VCaP (cell line): ENCODE measurements around the gene COL4A2.

Source experiments
- H3K27ac ChIP-seq: fragments of 450-650 bp; 2 replicates; pipeline ENCODE4 v1.5.1; 2017
- TF ChIP-seq, protein P1 (sequence below): fragments of 450-650 bp; conservative IDR thresholded peaks from 2 replicates; pipeline ENCODE4 v1.5.1; 2017; ENCODE audit warnings: mild to moderate bottlenecking, moderate library complexity

The COL4A2 gene

DNA sequence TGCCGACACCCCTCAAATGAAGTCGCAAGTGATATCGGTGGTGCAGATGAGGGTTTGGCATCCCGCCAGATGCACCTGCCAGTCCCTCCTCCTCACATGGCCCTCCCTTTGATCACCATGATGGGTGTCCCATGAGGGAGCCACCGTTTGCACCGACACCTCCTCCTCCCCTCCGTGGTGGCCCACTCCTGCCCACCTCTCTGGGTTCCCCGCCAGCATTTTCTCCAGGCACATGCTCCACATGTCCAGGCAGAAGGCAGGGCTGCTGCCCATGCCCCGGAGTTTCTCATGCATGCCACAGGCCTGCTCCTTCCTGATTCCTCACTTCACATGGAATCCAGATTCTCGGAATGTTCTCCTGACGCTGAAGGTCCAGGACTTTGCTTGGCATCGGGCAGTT lies 49.3 kb downstream of the COL4A2 start:
- H3K27ac ChIP-seq = no peak overlapping the region
- TF ChIP-seq, protein P1, sequence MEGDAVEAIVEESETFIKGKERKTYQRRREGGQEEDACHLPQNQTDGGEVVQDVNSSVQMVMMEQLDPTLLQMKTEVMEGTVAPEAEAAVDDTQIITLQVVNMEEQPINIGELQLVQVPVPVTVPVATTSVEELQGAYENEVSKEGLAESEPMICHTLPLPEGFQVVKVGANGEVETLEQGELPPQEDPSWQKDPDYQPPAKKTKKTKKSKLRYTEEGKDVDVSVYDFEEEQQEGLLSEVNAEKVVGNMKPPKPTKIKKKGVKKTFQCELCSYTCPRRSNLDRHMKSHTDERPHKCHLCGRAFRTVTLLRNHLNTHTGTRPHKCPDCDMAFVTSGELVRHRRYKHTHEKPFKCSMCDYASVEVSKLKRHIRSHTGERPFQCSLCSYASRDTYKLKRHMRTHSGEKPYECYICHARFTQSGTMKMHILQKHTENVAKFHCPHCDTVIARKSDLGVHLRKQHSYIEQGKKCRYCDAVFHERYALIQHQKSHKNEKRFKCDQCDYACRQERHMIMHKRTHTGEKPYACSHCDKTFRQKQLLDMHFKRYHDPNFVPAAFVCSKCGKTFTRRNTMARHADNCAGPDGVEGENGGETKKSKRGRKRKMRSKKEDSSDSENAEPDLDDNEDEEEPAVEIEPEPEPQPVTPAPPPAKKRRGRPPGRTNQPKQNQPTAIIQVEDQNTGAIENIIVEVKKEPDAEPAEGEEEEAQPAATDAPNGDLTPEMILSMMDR = no peak

DNA sequence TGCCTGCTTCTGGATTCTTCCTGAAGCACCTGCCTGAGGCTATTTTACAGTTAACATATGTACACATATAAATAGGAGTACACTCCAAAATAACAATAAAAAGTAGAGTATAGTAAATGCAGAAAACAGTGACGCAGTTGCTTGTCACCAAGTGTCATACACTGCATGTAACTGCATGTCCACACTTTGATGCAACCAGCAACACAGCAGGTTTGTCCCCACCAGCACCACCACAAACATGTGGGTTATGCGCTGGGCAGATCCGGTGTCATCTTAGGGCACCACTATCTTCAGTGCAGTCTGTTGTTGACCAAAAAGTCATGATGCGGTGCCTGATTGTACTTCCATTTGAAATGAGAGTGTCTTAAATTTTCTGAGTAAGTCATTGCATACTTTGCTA lies 51.3 kb downstream of the COL4A2 start:
- TF ChIP-seq, protein P1 = no peak

DNA sequence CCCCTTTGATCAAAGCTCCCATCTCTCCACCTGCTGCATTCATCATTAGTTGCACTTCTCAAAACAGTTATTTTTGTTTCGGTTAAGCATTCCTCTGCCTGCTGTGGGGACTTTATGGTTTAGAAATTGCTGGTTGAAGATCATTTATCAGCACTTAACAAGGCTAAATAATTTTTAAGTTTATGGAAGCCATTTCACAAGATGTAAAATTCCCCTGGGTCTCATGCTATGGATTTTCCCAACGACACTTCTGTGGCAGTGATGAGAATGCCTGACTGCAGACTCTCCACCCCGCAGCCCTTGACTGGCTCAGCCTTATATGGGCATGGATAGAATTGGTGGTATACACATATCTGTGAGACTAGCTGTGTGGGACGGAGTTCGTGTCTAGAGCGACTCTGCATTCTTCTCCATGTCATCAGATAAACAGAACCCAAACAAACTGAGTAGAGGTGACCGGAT lies 52.8 kb downstream of the COL4A2 start:
- TF ChIP-seq, protein P1 = no peak
- no peak overlapping the region for H3K27ac ChIP-seq

More for the DNA sequence above, 51.3 kb downstream of the COL4A2 start:
- H3K27ac ChIP-seq = no peak overlapping the region

DNA sequence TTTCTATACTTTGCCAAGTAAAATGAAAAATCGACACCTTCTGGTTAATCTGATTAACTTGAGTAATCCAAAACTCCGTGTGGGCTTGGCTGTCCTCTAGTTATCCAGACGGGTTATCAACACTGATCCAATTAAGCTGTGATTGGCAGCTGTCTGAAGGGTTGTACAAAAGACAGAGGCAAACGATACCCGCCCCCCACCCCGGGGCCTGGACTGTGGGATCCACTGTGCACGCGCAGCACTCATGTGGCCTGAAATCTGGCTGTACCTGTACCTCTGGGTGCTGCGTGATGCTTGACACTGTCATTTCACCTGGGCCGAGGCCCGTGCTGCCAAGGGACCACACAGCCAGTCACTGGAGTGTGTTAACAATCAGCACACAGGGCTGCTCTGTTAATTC lies 53.5 kb downstream of the COL4A2 start:
- no peak overlapping the region for H3K27ac ChIP-seq
- TF ChIP-seq, protein P1 = no peak

DNA sequence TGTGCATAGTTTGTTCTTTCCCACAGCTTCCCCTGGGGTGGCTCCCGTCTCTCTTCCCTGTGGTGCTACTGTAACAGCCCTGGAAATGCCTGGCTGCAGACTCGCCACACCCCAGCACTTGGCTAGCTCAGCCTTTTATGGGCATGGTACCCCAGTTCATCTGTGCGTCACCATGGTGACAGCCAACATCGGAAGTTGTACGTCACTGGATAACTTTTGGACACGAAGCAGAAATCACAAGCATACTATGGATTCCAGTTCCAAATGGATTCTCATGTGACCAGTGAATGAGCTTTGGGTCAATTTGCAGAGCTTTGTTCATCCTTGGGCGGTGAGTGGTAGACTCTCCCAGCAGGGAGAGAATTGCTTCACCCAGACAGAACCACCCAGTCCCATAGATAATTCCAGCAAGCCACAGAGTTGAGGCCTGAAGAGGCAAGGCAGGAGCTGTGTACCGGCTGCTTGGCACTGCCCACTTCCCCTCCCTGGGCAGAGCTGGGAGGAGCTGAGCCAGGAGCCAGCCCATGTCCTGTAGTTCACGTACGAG lies 54.4 kb downstream of the COL4A2 start:
- TF ChIP-seq, protein P1 = no peak
- no peak overlapping the region for H3K27ac ChIP-seq

DNA sequence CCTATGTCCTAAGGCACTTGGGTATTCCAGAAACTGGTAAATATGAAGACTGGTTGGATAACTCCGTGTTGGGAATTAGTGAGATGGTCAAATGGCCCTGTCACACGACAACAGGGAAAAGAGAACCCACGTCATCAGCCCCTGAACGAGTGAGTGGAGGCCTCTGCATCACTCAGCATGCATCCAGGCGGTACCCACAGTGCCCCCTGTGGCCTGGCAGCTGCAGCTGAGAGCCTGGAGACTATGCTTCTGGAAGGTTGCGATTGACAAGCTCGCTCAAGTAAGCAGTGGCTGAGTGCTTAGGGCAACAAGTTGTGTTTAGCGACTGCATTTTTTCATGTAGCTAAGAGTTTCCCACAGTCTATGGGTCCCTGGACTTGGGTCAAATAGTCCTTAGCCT lies 55.9 kb downstream of the COL4A2 start:
- no peak overlapping the region for H3K27ac ChIP-seq
- TF ChIP-seq, protein P1 = no peak; the same call in 1 of the 2 replicates

DNA sequence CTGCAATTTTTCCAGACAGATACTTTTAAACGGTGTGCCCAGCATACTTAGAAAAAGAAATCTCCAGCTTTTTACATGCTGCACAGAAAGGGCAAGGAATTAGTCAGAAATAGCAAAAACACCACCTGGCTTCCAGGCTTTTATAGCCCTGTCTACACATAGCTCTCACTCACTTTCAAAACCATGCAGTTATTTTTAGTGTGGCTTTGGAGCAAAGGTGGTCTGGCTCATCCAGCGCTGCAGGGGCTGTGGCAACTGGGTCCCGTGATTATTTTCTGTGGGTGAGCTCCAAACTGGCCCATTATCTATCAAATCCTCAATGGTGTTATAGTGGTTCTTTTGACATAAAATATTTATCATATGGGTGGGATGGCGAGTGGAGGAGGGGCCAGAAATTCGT lies 57.0 kb downstream of the COL4A2 start:
- TF ChIP-seq, protein P1 = no peak

More for the DNA sequence above, 57.0 kb downstream of the COL4A2 start:
- no peak overlapping the region for H3K27ac ChIP-seq
